H9 (cell line): ENCODE data around the gene PHF11. TPM values are rescaled to one million over a fixed set of nuclear protein-coding genes. Genes with fewer than 3 reads are reported as not detected.

Experiments used
- DNase-seq: peaks from one replicate; pipeline ENCODE4 v3.0.0-alpha.2; 2017
- H2AFZ ChIP-seq: one replicate; pipeline ENCODE4 v1.6.1; 2013; ENCODE audit warnings: mild to moderate bottlenecking, low read length, control low read depth, moderate library complexity
- H2AK5ac ChIP-seq: 2 replicates; pipeline ENCODE4 v1.6.1; 2013; ENCODE audit warnings: low read length, control low read depth, mixed read lengths; ENCODE audit not compliant: insufficient read length
- H2BK120ac ChIP-seq: one replicate; pipeline ENCODE4 v1.6.1; 2013; ENCODE audit warnings: low read depth, mild to moderate bottlenecking, low read length, control low read depth, inconsistent platforms; ENCODE audit not compliant: poor library complexity, severe bottlenecking
- H2BK12ac ChIP-seq: 2 replicates; pipeline ENCODE4 v1.6.1; 2013; ENCODE audit warnings: low read length, control low read depth, mixed read lengths, low read depth; ENCODE audit not compliant: insufficient read length
- H2BK15ac ChIP-seq: 2 replicates; pipeline ENCODE4 v1.6.1; 2013; ENCODE audit warnings: low read depth, low read length, control low read depth
- H2BK20ac ChIP-seq: one replicate; pipeline ENCODE4 v1.6.1; 2013; ENCODE audit warnings: low read depth, mild to moderate bottlenecking, low read length, control low read depth, inconsistent platforms; ENCODE audit not compliant: poor library complexity, severe bottlenecking
- H2BK5ac ChIP-seq: 2 replicates; pipeline ENCODE4 v1.6.1; 2013; ENCODE audit warnings: low read length, control low read depth, mixed read lengths; ENCODE audit not compliant: insufficient read length
- H3K14ac ChIP-seq: 2 replicates; pipeline ENCODE4 v1.6.1; 2013; ENCODE audit warnings: low read length, control low read depth; ENCODE audit not compliant: insufficient read depth
- H3K18ac ChIP-seq: 2 replicates; pipeline ENCODE4 v1.6.1; 2013; ENCODE audit warnings: low read depth, mild to moderate bottlenecking, mixed read lengths, low read length, control low read depth; ENCODE audit not compliant: insufficient read length
- H3K23ac ChIP-seq: 2 replicates; pipeline ENCODE4 v1.6.1; 2013; ENCODE audit warnings: low read length, control low read depth, mixed read lengths, low read depth; ENCODE audit not compliant: insufficient read length
- H3K23me2 ChIP-seq: 2 replicates; pipeline ENCODE4 v1.6.1; 2013; ENCODE audit warnings: low read depth, mild to moderate bottlenecking, mixed read lengths, low read length, control low read depth; ENCODE audit not compliant: insufficient read length, poor library complexity, severe bottlenecking
- H3K27ac ChIP-seq: 2 replicates; pipeline ENCODE4 v1.5.1; 2013; ENCODE audit warnings: low read length, control low read depth, mixed read lengths, low read depth; ENCODE audit not compliant: insufficient read length
- H3K27me3 ChIP-seq: 2 replicates; pipeline ENCODE4 v1.6.1; 2013; ENCODE audit warnings: low read length, control low read depth, inconsistent platforms; ENCODE audit not compliant: insufficient read depth
- H3K4ac ChIP-seq: 2 replicates; pipeline ENCODE4 v1.6.1; 2013; ENCODE audit warnings: low read depth, mild to moderate bottlenecking, control low read depth, inconsistent platforms, low read length, moderate library complexity
- H3K4me1 ChIP-seq: 2 replicates; pipeline ENCODE4 v1.6.1; 2013; ENCODE audit warnings: low read length, control low read depth, inconsistent platforms; ENCODE audit not compliant: insufficient read depth
- H3K4me2 ChIP-seq: 2 replicates; pipeline ENCODE4 v1.6.1; 2013; ENCODE audit warnings: low read length, control low read depth, mixed read lengths; ENCODE audit not compliant: insufficient read length, insufficient read depth
- H3K56ac ChIP-seq: 2 replicates; pipeline ENCODE4 v1.6.1; 2013; ENCODE audit warnings: low read depth, mild to moderate bottlenecking, mixed read lengths, low read length, control low read depth; ENCODE audit not compliant: insufficient read length
- H3K79me1 ChIP-seq: 2 replicates; pipeline ENCODE4 v1.6.1; 2013; ENCODE audit warnings: low read depth, mild to moderate bottlenecking, moderate library complexity, low read length, control low read depth, inconsistent platforms; ENCODE audit not compliant: insufficient read depth, poor library complexity, severe bottlenecking
- H3K79me2 ChIP-seq: 2 replicates; pipeline ENCODE4 v1.6.1; 2013; ENCODE audit warnings: low read length, control low read depth, inconsistent platforms; ENCODE audit not compliant: insufficient read depth
- H3K9ac ChIP-seq: 2 replicates; pipeline ENCODE4 v1.6.1; 2013; ENCODE audit warnings: low read length, control low read depth, mixed read lengths; ENCODE audit not compliant: insufficient read length; ENCODE audit errors: extremely low read depth
- H3K9me3 ChIP-seq: one replicate; pipeline ENCODE4 v1.6.1; 2013; ENCODE audit warnings: low read depth, low read length, inconsistent platforms; ENCODE audit not compliant: control insufficient read depth
- H3T11ph ChIP-seq: one replicate; pipeline ENCODE4 v1.6.1; 2013; ENCODE audit warnings: mild to moderate bottlenecking, low read length, control low read depth, inconsistent platforms
- H4K20me1 ChIP-seq: one replicate; pipeline ENCODE4 v1.6.1; 2013; ENCODE audit not compliant: control insufficient read depth, insufficient read length, insufficient read depth
- H4K5ac ChIP-seq: 2 replicates; pipeline ENCODE4 v1.6.1; 2013; ENCODE audit warnings: low read depth, mild to moderate bottlenecking, mixed read lengths, low read length, control low read depth; ENCODE audit not compliant: insufficient read length
- H4K8ac ChIP-seq: replicated peaks from 2 replicates; pipeline ENCODE4 v1.6.1; 2013; ENCODE audit warnings: low read length, control low read depth, mixed read lengths, low read depth; ENCODE audit not compliant: insufficient read length
- H4K91ac ChIP-seq: 2 replicates; pipeline ENCODE4 v1.6.1; 2013; ENCODE audit warnings: low read depth, mild to moderate bottlenecking, moderate library complexity, mixed read lengths, low read length, control low read depth; ENCODE audit not compliant: insufficient read length
- H3K27ac Mint-ChIP-seq, 3 experiments: 2 replicates in 2 of 3; 3 replicates in 1 of 3; pipeline ENCODE4 v1.8.0; 2020 to 2021; ENCODE audit warnings: mixed read lengths in 3 of 3, mild to moderate bottlenecking in 1 of 3, moderate library complexity in 1 of 3
- H3K27me3 Mint-ChIP-seq: 2 replicates; pipeline ENCODE4 v1.8.0; 2021; ENCODE audit warnings: low read depth, mild to moderate bottlenecking, moderate library complexity, mixed read lengths
- H3K36me3 Mint-ChIP-seq, 3 experiments: 2 replicates in 2 of 3; 3 replicates in 1 of 3; pipeline ENCODE4 v1.8.0; 2020 to 2021; ENCODE audit warnings: low read depth in 3 of 3, mixed read lengths in 3 of 3; ENCODE audit not compliant: insufficient read depth in 1 of 3
- H3K4me1 Mint-ChIP-seq, 2 experiments: 2 replicates each; pipeline ENCODE4 v1.8.0; 2020; ENCODE audit warnings: mixed read lengths in 2 of 2
- H3K4me3 Mint-ChIP-seq, 2 experiments: 2 replicates in 1 of 2; 3 replicates in 1 of 2; pipeline ENCODE4 v1.8.0; 2020 to 2021; ENCODE audit warnings: mild to moderate bottlenecking in 2 of 2, mixed read lengths in 2 of 2, moderate library complexity in 1 of 2
- H3K9me3 Mint-ChIP-seq, 2 experiments: 2 replicates in 1 of 2; 3 replicates in 1 of 2; pipeline ENCODE4 v1.8.0; 2020; ENCODE audit warnings: mild to moderate bottlenecking in 2 of 2, mixed read lengths in 2 of 2, moderate library complexity in 1 of 2
- WGBS: extraction: QIAGEN DNeasy Blood & Tissue Kit; methylation state at CpG from one replicate; pipeline ENCODE4 v1.1.7; 2013; ENCODE audit warnings: missing lambda C conversion rate, low lambda C conversion rate, mixed read lengths; ENCODE audit not compliant: insufficient read length; ENCODE audit errors: extremely low coverage; 5-methylcytosine and 5-hydroxymethylcytosine counted together
- total RNA-seq: library from RNA; stranded (reverse); gene quantifications from 2 replicates; pipeline ENCODE4 v1.2.1, GENCODE V29; 2021
- TF ChIP-seq, protein P1 (sequence below): fragments of 200-600 bp; sonication (generic); conservative IDR thresholded peaks from 3 replicates; pipeline ENCODE4 v1.8.0; 2021; ENCODE audit warnings: antibody characterized with exemption, mild to moderate bottlenecking

The PHF11 gene
- total RNA-seq, 1 experiment from 2014 or later: 13.5 TPM

DNA sequence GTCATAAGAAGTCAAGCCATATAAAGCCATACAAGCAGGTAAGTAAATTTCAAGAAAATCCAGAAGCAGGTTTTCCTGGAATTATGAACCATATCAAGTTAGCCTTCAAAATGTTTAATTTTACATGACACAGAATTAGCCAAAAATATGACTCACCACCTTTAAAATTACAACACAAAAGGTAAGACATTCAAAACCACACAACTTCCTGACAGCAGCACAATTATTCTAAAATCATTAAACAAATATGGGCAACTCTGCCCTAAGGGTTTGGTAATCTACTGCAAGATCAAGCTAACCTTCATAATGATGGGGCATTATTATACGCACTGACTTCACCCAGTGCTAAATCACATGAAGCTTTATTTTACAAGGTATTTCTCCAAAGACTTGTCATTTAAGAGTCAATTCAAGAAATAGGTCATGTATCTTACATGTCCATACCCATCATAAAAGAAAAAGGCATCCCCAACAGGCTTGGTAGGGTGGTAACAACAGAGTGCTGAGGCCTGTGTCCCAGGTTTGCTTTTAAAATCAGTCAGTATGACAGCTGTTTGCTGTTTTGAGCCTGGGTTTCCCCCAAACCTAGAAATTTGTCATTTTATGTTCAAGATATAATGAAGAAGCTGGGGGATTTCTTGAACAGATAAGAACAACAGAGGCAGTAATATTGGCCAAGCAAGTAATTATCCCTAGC, 74.4 kb downstream of the PHF11 start:
- Histone ChIP-seq H3K23ac (no peak overlapping the region), H3K18ac (no peak overlapping the region), H3K23me2 (no peaks in the 10 kb centered on the region), H3K4me2 (no peak overlapping the region), H3K79me1 (peaks cover 2% of the 10 kb centered on the region), H2BK20ac (no peak overlapping the region), H4K91ac (no peak overlapping the region), H3K27ac (no peak overlapping the region), H3K4me1 (no peaks in the 10 kb centered on the region), H2AK5ac (no peak overlapping the region), H4K20me1 (no peaks in the 10 kb centered on the region), H2BK15ac (no peak overlapping the region), H3K9ac (no peak overlapping the region), H2BK120ac (no peak overlapping the region), H2BK12ac (no peak overlapping the region), H3K56ac (no peak overlapping the region), H3K4ac (no peak overlapping the region), H3T11ph (no peak overlapping the region), H3K79me2 (no peaks in the 10 kb centered on the region), H3K14ac (no peak overlapping the region), H2BK5ac (no peak overlapping the region), H3K27me3 (no peaks in the 10 kb centered on the region), H2AFZ (no peak overlapping the region), H4K5ac (no peak overlapping the region), H4K8ac (no peak overlapping the region), H3K9me3 (no peaks in the 10 kb centered on the region)
- WGBS: no CpG with 5 or more reads among the region's 1 CpG
- H3K36me3 Mint-ChIP-seq: peaks cover 16 to 28% (median 21%) of the 10 kb centered on the region in 3 experiments
- no peak for DNase-seq
- no peaks in the 10 kb centered on the region for H3K4me1 Mint-ChIP-seq
- H3K27me3 Mint-ChIP-seq: no peaks in the 10 kb centered on the region
- TF ChIP-seq, protein P1, sequence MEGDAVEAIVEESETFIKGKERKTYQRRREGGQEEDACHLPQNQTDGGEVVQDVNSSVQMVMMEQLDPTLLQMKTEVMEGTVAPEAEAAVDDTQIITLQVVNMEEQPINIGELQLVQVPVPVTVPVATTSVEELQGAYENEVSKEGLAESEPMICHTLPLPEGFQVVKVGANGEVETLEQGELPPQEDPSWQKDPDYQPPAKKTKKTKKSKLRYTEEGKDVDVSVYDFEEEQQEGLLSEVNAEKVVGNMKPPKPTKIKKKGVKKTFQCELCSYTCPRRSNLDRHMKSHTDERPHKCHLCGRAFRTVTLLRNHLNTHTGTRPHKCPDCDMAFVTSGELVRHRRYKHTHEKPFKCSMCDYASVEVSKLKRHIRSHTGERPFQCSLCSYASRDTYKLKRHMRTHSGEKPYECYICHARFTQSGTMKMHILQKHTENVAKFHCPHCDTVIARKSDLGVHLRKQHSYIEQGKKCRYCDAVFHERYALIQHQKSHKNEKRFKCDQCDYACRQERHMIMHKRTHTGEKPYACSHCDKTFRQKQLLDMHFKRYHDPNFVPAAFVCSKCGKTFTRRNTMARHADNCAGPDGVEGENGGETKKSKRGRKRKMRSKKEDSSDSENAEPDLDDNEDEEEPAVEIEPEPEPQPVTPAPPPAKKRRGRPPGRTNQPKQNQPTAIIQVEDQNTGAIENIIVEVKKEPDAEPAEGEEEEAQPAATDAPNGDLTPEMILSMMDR: no peak
- no peak overlapping the region; a peak in 1 of 7 replicates for H3K27ac Mint-ChIP-seq
- H3K9me3 Mint-ChIP-seq: no peaks in the 10 kb centered on the region
- H3K4me3 Mint-ChIP-seq: no peak overlapping the region
